ENCODE results near the gene KDM7A. TPM values are rescaled to one million over a fixed set of nuclear protein-coding genes. Genes with fewer than 3 reads are reported as not detected.
"Not testable (repeated sequence)": the region's sequence is repeated elsewhere in the genome, so short reads cannot be mapped to it uniquely, and the experiment has no call there.

The KDM7A gene
- total RNA-seq, 1 experiment from 2014 or later: 2.2 TPM

- peak; percentile 6 for DNase-seq (ENCODE audit: low read depth)
Observed at GRCh38 chr7:140160308-140160707, 16.5 kb downstream of the KDM7A start.

GRCh38 chr7:140159497-140159896 lies 17.3 kb downstream of the KDM7A start:
- DNase-seq (ENCODE audit: low read depth): peak; percentile 13

GRCh38 chr7:140156460-140157080 lies 20.2 kb downstream of the KDM7A start:
- no peak for DNase-seq (ENCODE audit: low read depth)

- DNase-seq (ENCODE audit: low read depth): no peak
Observed at GRCh38 chr7:140155428-140155827, 21.4 kb downstream of the KDM7A start.

GRCh38 chr7:140153666-140154161 lies 23.1 kb downstream of the KDM7A start:
- no peak for DNase-seq (ENCODE audit: low read depth)

GRCh38 chr7:140146574-140146973 lies 30.2 kb downstream of the KDM7A start:
- no peak for DNase-seq (ENCODE audit: low read depth)

GRCh38 chr7:140145709-140146108 lies 31.1 kb downstream of the KDM7A start:
- DNase-seq (ENCODE audit: low read depth): no peak

- no peak for DNase-seq (ENCODE audit: low read depth)
Observed at GRCh38 chr7:140144821-140145220, 32.0 kb downstream of the KDM7A start.

- no peak for DNase-seq (ENCODE audit: low read depth)
Observed at GRCh38 chr7:140143997-140144396, 32.8 kb downstream of the KDM7A start.

- DNase-seq (ENCODE audit: low read depth): no peak
Observed at GRCh38 chr7:140142031-140142430, 34.8 kb downstream of the KDM7A start.

- DNase-seq (ENCODE audit: low read depth): no peak
Observed at GRCh38 chr7:140141256-140141655, 35.5 kb downstream of the KDM7A start.

- no peak for DNase-seq (ENCODE audit: low read depth)
Observed at GRCh38 chr7:140137078-140137477, 39.7 kb downstream of the KDM7A start.

GRCh38 chr7:140136073-140136472 lies 40.7 kb downstream of the KDM7A start:
- no peak for DNase-seq (ENCODE audit: low read depth)

- no peak for DNase-seq (ENCODE audit: low read depth)
Observed at GRCh38 chr7:140134039-140134438, 42.7 kb downstream of the KDM7A start.

- DNase-seq (ENCODE audit: low read depth): no peak
Observed at GRCh38 chr7:140127360-140128127, 49.2 kb downstream of the KDM7A start.

- DNase-seq (ENCODE audit: low read depth): no peak
Observed at GRCh38 chr7:140126435-140127034, 50.2 kb downstream of the KDM7A start.

- no peak for DNase-seq (ENCODE audit: low read depth)
Observed at GRCh38 chr7:140122965-140123364, 53.8 kb downstream of the KDM7A start.

GRCh38 chr7:140121326-140121725 lies 55.5 kb downstream of the KDM7A start:
- no peak for DNase-seq (ENCODE audit: low read depth)

GRCh38 chr7:140114817-140115216 lies 62.0 kb downstream of the KDM7A start:
- not testable (repeated sequence) for DNase-seq (ENCODE audit: low read depth)

- DNase-seq (ENCODE audit: low read depth): not testable (repeated sequence)
Observed at GRCh38 chr7:140108777-140109176, 68.0 kb downstream of the KDM7A start.

- DNase-seq (ENCODE audit: low read depth): no peak
Observed at GRCh38 chr7:140096459-140096858, 80.3 kb downstream of the KDM7A start.

- DNase-seq (ENCODE audit: low read depth): no peak
Observed at GRCh38 chr7:140093375-140093774, 83.4 kb downstream of the KDM7A start.

GRCh38 chr7:140085447-140085846 lies 91.3 kb downstream of the KDM7A start:
- DNase-seq (ENCODE audit: low read depth): no peak
